K562 (cell line): ENCODE measurements around the gene ABCA4. TPM values are rescaled to one million over a fixed set of nuclear protein-coding genes. Genes with fewer than 3 reads are reported as not detected.

Experiments used
- BRF2 ChIP-seq: IDR thresholded peaks from 3 replicates; pipeline ENCODE4 v1.6.1; 2011; ENCODE audit warnings: borderline replicate concordance, mild to moderate bottlenecking; ENCODE audit not compliant: insufficient read length, insufficient read depth
- JUN ChIP-seq, 2 experiments: sonication (generic) in 1 of 2; formaldehyde crosslinking in 1 of 2; IDR thresholded peaks; 2 replicates each; pipeline versions ENCODE4 v1.6.1 to v1.8.0; 2012 to 2022; ENCODE audit warnings: borderline replicate concordance in 2 of 2, mild to moderate bottlenecking in 2 of 2, improper control_type of control experiment in 1 of 2, low read depth in 1 of 2, low read length in 1 of 2, missing genetic modification reagents in 1 of 2
- POLR2H ChIP-seq: IDR thresholded peaks from 2 replicates; pipeline ENCODE4 v1.6.1; 2016; ENCODE audit warnings: missing genetic modification characterization, low read depth, mild to moderate bottlenecking, control low read depth, missing compliant biosample characterization, moderate library complexity
- RHOXF2B ChIP-seq: fragments of 250-450 bp; sonication (Bioruptor Pico); conservative IDR thresholded peaks from 2 replicates; pipeline ENCODE4 v1.5.1; 2021
- STAG1 ChIP-seq: sonication (generic); formaldehyde crosslinking; IDR thresholded peaks from 2 replicates; pipeline ENCODE4 v1.5.0; 2020; ENCODE audit warnings: missing genetic modification reagents, borderline replicate concordance
- TEAD4 ChIP-seq, 2 experiments: sonication (generic) in 1 of 2; formaldehyde crosslinking in 1 of 2; IDR thresholded peaks; 2 replicates each; pipeline versions ENCODE4 v1.6.1 to v1.8.0; 2012 to 2022; ENCODE audit warnings: borderline replicate concordance in 1 of 2, inconsistent platforms in 1 of 2, low read length in 1 of 2, mild to moderate bottlenecking in 1 of 2, missing genetic modification reagents in 1 of 2
- YBX1 ChIP-seq: fragments of 450-650 bp; IDR thresholded peaks from 2 replicates; pipeline ENCODE4 v1.7.1; 2016; ENCODE audit warnings: mild to moderate bottlenecking
- ZBTB12 ChIP-seq: fragments of 250-450 bp; sonication (Bioruptor Pico); IDR thresholded peaks from 2 replicates; pipeline ENCODE4 v1.4.0; 2020
- ZNF609 ChIP-seq: sonication (generic); formaldehyde crosslinking; IDR thresholded peaks from 2 replicates; pipeline ENCODE4 v1.8.1; 2023; ENCODE audit warnings: missing genetic modification reagents, mild to moderate bottlenecking, borderline replicate concordance
- polyA plus RNA-seq, 8 experiments: library from polyadenylated mRNA; depleted of rRNA in 4 of 8; stranded (reverse) in 5 of 8; unstranded in 3 of 8; fragments of >200 nt; fragmentation: Nextera tagmentation in 2 of 8; fragmentation: Illumina TruSeq in 1 of 8; extraction: Ambion mirVana in 2 of 8; extraction: Trizol in 1 of 8; gene quantifications; 2 replicates each; pipeline versions ENCODE4 v1.2.1 to v1.2.3, GENCODE V29; 2011 to 2014; ENCODE audit warnings: inconsistent platforms in 1 of 8, missing spikeins in 1 of 8
- total RNA-seq, 7 experiments: library from RNA; depleted of rRNA in 6 of 7; stranded (reverse); fragments of >200 nt in 6 of 7; fragmentation: Illumina TruSeq in 2 of 7; extraction: Trizol in 2 of 7; gene quantifications; 2 replicates each; pipeline versions ENCODE4 v1.2.1 to v1.2.3, GENCODE V29; 2011 to 2021; ENCODE audit warnings: low replicate concordance in 1 of 7

ABCA4 gene
- total and polyA plus RNA-seq, 9 of the 15 experiments (the other 6 are each of a cell fraction or from before 2014, with no cell fraction given) = 0.01 to 0.04 TPM; not detected in 7

- TF ChIP-seq ZNF609 (CRISPR knock-in tag) = no peak
- peak; percentile 43; the same call in 1 of the 2 replicates for TF ChIP-seq TEAD4 (IDR thresholded peaks at IDR 0.05; ENCODE audit: low read length)
- TF ChIP-seq TEAD4 (CRISPR knock-in tag; IDR thresholded peaks at IDR 0.05; ENCODE audit: borderline replicate concordance) = no peak
- no peak for TF ChIP-seq POLR2H (tag)
- no peak for TF ChIP-seq BRF2
- no peak for TF ChIP-seq STAG1 (CRISPR knock-in tag)
- no peak for TF ChIP-seq ZBTB12 (CRISPR knock-in tag)
- TF ChIP-seq YBX1 = no peak
- no peak; the same call in 1 of the 2 replicates for TF ChIP-seq JUN (IDR thresholded peaks at IDR 0.05; ENCODE audit: borderline replicate concordance, low read depth, low read length)
- TF ChIP-seq JUN (CRISPR knock-in tag; IDR thresholded peaks at IDR 0.05; ENCODE audit: borderline replicate concordance) = no peak
- TF ChIP-seq RHOXF2B (CRISPR knock-in tag) = no peak
Observed at GRCh38 chr1:94045465-94046056, 75.4 kb downstream of the ABCA4 start (continued).
